HG02981 (cell line): Measurements from ENCODE around the gene GPRIN3.
A peak's percentile ranks its signal among the peaks of the same experiment; 100 is the strongest.
"Not testable (repeated sequence)": the region's sequence is repeated elsewhere in the genome, so short reads cannot be mapped to it uniquely, and the experiment has no call there.

ENCODE experiments used
- ATAC-seq: cut with Tn5 transposase; IDR thresholded peaks from one replicate; pipeline ENCODE4 v1.9.1; 2021; ENCODE audit warnings: mild to moderate bottlenecking, moderate library complexity; ENCODE audit not compliant: unreplicated experiment

The GPRIN3 gene

DNA sequence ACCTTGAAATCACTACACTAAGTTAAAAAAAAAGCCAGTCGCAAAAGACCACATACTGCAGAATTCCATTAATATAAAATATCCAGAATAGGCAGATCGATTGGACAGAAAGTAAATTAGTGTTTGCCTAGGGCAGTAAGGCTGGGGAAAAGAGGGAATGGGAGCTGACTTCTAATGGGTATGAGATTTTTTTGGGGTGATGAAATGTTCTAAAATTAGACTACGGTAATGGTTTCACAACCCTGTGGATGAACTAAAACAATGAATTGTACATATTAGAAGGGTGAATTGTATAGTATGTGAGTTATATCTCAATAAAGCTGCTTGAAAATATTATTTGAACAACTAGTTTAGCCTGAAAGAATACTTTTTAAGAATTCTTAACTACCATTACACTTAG is 6.7 kb upstream of the GPRIN3 start:
- ATAC-seq, result no peak

DNA sequence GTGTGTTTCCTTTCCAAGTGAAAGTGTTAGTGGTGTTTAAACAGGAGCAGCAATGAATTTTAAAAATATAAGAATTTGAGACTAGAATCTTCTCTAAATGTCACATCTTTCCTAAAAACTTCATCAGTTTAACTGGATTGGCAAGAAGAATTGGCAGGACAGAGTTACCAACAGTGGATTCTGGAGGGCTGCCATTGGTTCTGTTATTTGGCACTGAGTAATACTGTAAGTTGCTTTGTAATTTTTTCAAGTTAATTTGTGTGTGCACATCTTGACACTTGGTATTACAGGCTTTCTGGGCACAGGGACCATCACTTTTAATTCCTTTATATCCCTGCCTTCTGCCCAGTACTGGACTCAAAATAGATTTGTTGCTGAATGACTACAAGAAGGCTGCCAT is 4.5 kb upstream of the GPRIN3 start:
- no peak for ATAC-seq

- no peak for ATAC-seq
Observed at GRCh38 chr4:89311433-89311832, 3.8 kb upstream of the GPRIN3 start.

GRCh38 chr4:89309154-89309553 is 1.6 kb upstream of the GPRIN3 start:
- ATAC-seq, result not testable (repeated sequence)

DNA sequence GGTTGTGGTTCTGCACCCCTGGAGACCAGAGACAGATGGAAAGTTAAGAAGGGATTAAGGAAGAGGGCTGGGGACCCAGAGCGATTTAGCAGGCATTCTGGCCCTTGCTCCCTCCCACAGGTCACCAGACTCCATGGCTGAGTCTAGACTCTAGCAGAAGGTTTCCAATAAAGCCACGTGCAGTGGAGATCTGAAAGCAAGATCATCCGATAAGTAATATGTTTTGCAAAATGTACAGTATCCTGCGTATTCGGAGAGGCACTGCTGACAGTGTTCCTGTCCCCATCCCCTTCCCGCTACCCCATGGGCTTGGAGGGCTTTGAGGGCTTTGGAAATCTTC is 531 bp upstream of the GPRIN3 start:
- no peak for ATAC-seq

DNA sequence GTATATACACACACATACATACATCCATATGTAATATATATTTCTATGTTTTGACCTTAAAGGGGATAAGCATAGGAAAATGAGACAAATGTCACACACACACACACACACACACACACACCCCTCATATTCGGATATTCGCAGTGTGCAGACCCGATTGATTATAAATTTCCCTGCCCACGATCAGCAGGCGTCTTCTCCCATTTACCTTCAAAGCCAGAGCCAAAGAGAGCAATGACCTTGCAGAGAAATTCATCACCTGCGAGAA is 488 bp downstream of the GPRIN3 start:
- ATAC-seq, result no peak

DNA sequence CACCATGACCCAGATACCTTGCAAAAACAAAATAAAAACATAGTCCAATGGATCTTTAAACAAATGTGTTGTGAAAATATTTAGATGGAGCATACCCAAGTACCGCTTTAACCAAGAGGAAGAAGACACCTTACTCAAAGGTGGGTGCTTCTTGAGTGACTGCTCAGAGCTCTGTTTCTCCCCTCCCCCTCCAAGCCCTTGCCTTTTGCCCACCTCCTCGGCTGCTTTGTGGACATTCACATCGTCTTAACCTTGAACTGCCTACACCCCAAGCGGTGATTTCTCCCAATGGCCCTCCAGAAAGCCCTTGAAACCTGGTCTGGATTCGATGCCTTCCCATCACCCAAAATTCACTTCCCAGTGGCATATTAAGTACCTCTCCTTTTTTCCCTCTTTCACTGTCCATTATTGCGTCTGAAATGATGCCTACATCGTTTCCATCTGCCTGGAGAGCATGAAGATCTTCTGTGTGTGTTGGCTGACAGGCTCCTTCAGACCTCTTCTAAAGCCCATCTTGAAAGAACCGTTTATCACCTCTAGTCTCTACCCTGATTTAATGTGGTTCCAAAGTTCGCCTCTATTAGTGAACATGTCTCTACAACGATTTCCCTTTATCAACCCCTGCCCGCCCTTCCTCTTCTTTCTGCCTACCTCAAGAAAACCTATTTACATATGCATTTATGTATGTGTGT is 968 bp downstream of the GPRIN3 start:
- no peak for ATAC-seq

GRCh38 chr4:89305712-89306437 is 1.7 kb downstream of the GPRIN3 start:
- no peak for ATAC-seq

- ATAC-seq, result no peak
Observed at GRCh38 chr4:89305028-89305427, 2.6 kb downstream of the GPRIN3 start.

- no peak for ATAC-seq
Observed at GRCh38 chr4:89303814-89304388, 3.7 kb downstream of the GPRIN3 start.

DNA sequence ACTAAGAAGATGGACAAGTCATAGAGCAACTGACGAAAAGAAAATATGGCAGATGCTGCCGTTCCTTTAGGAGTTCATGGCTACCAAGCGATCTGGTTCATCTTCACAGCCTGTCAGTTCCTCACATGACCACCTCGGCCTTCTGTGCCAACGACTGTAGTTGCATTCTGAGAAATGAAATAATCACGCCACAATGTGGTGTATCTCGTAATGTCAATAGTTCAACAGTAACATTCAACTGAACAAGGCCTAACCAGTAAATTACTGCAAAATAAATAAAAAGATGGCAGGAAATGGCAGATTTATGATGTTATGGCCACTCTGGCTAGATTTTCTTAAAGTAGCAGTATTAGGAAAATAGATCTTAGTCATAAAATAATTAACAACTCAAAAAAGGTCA is 4.4 kb downstream of the GPRIN3 start:
- no peak for ATAC-seq

DNA sequence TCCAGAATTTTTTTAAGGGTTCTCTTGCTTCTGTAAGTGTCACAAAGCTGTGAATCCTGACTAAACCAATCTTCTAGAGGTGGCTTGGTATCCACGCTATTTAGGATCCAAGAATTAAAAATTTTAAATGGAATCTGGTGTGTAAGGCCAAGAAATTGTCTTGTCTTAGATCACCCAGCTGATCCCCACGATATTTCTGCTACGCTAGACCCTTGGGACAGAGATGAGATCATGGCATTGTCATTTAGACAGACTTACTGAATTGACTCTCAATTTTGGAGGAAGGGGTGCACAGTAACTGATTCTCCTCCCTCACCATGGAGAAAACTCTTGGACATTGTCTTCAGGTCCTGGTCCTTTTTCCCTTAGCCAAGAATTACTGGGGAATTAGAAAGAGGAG is 5.7 kb downstream of the GPRIN3 start:
- ATAC-seq, result no peak

DNA sequence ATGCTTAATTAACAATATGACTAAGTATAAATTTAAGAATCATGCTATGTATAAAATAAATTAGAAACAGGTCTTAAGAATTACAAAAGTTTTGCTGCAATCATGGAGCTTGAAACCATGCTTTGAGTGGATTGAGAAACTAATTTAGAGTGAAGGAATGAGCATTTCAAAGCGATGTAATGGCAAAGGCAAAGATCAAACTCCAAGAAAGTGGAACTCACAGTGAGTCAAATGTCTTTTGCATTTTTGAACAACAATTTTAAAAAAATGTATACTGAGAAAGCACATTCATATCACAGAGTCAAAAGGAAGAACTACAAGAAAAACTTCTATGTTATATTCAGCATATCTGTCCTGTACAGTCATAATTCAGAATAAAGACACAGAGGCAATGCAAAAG is 6.6 kb downstream of the GPRIN3 start:
- no peak for ATAC-seq

GRCh38 chr4:89300499-89300898 is 7.1 kb downstream of the GPRIN3 start:
- ATAC-seq, result no peak

DNA sequence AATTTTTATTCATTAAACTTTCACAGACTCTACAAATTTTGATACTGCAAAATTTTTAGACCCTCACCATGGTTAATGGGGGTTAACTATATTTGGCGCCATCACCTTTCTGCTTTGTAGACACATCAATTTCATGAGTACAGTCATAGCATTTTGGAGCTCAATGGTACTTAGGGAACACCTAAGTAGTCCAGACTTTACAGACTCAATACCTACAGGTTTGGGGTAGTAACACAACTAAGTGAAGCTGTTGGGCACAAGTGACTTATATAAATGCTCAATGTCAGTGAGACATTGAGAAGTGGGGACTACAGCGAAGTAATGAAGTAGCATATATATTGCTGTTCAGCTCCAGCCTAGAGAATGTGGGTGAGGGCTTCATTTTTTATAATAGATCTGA is 7.5 kb downstream of the GPRIN3 start:
- no peak for ATAC-seq

GRCh38 chr4:89299153-89299791 is 8.3 kb downstream of the GPRIN3 start:
- peak; percentile 27 for ATAC-seq

- no peak for ATAC-seq
Observed at GRCh38 chr4:89298788-89299152, 8.8 kb downstream of the GPRIN3 start.

GRCh38 chr4:89298155-89298554 is 9.4 kb downstream of the GPRIN3 start:
- ATAC-seq, result no peak

- ATAC-seq, result no peak
Observed at GRCh38 chr4:89296896-89297295, 10.7 kb downstream of the GPRIN3 start.

DNA sequence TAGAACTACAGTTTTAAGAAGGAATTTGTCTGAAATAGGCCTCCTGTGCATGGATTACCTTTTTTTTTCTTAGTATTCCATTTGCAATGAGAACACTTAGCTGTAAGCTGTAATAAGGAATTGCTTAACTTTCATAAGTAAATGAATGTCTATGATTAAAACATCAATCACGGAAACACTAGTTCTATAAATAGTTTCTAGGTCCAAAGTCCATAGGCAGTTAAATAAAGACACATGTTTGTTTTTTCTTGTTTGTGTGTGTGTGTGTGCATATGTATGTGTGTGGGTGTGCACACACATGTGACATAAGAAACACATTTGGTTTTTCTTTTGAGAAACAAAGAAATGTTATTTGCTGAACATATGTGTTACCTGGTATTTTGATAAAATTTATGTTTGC is 11.2 kb downstream of the GPRIN3 start:
- ATAC-seq, result no peak

GRCh38 chr4:89295415-89295927 is 12.1 kb downstream of the GPRIN3 start:
- no peak for ATAC-seq
